HG03159 (cell line): ENCODE measurements around the gene HINT3.
"Not testable (repeated sequence)": the region's sequence is repeated elsewhere in the genome, so short reads cannot be mapped to it uniquely, and the experiment has no call there.

Experiments
- ATAC-seq: cut with Tn5 transposase; IDR thresholded peaks from one replicate; pipeline ENCODE4 v1.9.1; 2021; ENCODE audit warnings: mild to moderate bottlenecking, moderate library complexity; ENCODE audit not compliant: unreplicated experiment

HINT3 gene

DNA sequence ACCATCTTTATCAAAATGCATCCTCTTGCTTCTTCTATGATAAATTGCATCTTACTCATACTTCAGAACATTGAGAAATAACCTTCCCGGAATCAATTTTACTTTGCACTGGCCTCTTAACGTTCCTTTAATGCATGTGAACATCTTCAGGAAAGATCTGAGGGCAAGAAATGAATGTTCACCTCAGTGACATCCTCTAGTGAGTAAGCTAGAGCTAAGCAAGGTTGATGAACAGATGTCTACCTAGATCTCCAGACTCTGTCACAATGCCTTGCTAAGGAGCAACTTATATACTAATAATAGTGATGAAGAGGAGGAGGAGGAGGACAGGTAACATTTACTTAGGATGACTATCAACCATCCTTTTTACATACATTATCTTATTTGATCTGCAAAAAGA lies 16.8 kb upstream of the HINT3 start:
- no peak for ATAC-seq

DNA sequence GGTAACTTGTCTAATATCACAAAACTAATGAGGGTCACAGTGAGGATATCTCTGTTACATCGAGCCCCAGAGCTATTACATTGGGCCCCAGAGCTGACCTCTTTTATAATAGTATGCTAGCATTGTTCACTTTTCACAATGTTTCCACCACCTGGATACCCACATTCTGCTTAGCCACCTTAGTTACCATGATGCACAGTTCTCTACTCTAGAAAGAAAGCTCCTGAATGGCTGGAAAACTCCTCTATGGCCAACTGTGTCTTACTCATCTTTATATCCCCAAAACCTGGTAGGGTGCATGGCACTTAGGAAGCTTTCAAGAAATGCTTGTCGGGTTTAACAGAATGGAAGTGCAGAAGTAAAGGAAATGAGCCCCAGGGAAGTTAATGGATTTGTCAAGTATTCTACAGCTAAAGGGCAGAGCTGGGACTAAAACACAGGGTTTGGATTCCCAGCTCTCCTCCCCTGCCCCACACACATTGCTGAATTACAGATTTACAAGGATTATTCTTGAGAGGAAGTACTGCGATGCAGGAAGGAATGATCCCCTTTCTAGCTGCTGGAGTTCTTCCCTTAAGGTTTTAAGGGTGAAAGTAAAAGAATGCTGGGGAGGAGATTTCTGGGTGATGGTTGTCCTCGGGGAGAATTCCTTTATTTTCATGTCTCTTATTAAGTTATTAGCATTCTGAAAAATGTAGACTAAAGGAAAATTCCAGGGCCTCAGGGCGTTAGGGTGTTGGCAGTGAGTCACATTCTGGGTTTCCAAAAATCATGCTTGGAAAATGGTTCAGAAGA lies 16.1 kb upstream of the HINT3 start:
- no peak for ATAC-seq

DNA sequence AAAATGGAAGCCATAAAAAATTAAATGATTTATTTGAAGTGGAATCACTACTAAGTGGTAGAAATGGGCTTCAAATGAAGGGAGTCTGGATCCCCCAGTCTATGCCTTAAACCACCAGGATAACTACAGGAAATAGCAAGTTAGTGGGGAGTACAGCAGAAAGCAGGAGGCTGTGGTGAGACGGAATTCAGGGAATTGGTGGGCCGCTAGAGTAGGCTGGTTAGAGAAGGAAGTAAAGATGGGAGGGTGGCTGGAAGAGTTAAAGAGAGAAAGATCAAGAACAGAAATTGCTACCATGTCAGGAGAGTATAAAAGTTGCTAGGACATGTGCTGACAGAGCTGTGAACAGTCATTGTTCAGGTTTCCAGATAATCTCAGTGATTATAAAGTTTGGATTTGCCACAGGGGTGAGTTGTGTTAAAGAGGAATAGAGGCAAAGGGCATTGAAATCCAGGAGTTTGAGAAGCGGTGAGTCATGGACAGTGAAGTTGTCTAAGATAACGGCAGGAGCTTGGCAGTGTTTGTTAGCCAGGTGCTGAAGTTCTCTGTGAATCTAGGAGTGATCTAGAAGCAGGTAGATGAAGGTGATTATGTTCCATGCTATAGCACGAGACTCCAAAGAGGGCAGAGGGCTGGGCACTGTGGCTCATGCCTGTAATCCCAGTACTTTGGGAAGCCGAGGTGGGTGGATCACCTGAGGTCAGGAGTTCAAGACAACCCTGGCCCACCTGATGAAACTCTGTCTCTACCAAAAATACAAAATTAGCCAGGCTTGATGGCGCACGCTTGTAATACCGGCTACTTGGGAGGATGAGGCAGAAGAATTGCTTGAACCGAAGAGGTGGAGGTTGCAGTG lies 13.7 kb upstream of the HINT3 start:
- no peak for ATAC-seq

- ATAC-seq, result no peak
These were observed 12.8 kb upstream of the HINT3 start for GRCh38 chr6:125943528-125944433.

DNA sequence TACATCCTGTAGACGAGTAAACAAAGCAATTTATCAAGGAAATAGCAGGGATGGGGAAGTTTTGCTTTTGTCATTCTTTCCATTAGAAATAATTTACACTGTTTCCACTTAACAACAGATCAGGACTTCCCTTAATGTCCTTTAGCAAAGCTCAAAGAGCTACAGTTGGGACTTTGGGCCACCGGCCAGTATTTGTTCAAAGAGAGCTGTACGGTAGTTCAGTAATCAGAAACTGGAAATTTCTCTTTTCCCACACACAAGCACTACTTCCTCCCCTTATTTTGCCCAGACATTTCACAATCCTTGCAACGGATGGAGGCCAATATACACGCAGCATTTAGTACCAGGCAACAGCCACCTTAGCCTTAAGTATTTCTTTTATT lies 12.1 kb upstream of the HINT3 start:
- no peak for ATAC-seq

GRCh38 chr6:125944896-125945295 lies 11.7 kb upstream of the HINT3 start:
- no peak for ATAC-seq

GRCh38 chr6:125945378-125946141 lies 11.0 kb upstream of the HINT3 start:
- no peak for ATAC-seq

GRCh38 chr6:125947615-125948014 lies 9.0 kb upstream of the HINT3 start:
- no peak for ATAC-seq

GRCh38 chr6:125948455-125948854 lies 8.1 kb upstream of the HINT3 start:
- no peak for ATAC-seq

DNA sequence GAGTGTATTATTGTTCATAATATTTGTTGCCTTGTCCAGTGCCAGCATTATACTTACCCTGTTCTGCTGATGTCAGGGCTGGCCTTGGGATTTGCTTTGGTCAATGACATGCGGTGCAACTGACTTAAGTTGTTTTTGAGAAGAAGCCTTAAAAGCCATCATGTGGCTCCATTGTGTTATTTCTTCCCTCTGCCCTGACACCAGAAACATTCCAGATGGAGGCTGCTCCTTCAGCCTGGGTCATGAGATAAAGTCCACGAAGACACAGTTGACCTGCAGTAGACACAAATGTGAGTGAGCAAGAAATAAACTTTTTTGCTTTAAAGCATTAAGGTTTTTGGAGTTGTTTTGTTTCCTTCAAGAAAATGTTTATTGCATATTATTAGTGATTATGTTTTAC lies 7.5 kb upstream of the HINT3 start:
- no peak for ATAC-seq

- ATAC-seq, result no peak
These were observed 6.3 kb upstream of the HINT3 start for GRCh38 chr6:125950293-125950692.

- not testable (repeated sequence) for ATAC-seq
These were observed 5.9 kb upstream of the HINT3 start for GRCh38 chr6:125950716-125951115.

DNA sequence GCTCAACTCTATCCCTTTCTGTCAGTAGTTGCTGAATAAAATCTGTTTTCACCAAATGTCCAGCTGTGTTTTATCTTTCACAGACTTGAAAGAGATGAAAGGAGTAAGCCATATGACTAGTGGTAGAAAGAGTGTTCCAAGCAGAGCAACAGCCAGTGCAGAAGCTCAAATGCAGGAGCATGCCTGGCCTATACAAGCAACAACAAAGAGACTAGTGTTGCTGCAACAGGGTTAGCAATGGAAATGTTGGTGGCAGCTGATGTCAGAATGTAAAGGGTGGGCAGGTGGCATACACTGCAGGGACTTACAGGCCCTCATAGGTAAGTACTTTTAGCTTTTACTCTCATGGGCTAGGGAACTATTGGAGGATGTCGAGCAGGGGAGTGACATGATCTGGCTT lies 5.2 kb upstream of the HINT3 start:
- no peak for ATAC-seq

DNA sequence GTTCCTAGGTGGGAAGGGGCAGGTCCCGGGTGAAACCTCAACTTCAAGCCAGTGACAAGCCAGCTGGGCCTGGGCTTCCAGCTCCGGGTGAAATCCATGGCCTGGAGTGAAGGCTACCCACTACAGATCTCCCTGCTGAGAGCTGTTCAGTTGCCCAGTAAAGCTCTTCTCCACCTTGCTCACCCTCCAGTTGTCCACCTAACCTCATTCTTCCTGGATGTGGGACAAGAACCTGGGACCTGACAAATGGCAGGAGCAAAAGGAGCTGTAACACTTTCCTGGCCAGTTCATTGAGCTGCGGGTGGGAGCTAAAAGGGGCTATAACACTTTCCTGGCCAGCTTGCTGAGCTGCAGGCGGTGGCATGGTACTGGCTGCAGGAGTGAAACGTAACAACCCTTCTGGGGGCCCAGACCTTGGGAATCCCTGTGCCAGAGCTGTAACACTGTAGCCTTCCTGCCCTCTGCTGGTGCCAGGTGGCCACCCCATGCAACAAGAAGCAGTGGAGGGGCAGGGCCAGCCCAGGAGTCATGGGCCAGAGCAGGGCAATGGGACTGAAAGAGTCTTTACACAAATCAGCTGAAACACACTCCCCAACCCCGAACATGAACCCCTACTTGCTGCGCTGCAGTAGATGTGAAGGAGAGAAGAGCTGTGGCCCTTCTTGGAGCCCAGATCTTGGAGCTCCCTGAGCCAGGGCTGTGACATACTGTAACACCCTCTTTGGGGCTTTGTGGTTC lies 3.6 kb upstream of the HINT3 start:
- no peak for ATAC-seq

- no peak for ATAC-seq
These were observed 3.1 kb upstream of the HINT3 start for GRCh38 chr6:125953502-125953875.

DNA sequence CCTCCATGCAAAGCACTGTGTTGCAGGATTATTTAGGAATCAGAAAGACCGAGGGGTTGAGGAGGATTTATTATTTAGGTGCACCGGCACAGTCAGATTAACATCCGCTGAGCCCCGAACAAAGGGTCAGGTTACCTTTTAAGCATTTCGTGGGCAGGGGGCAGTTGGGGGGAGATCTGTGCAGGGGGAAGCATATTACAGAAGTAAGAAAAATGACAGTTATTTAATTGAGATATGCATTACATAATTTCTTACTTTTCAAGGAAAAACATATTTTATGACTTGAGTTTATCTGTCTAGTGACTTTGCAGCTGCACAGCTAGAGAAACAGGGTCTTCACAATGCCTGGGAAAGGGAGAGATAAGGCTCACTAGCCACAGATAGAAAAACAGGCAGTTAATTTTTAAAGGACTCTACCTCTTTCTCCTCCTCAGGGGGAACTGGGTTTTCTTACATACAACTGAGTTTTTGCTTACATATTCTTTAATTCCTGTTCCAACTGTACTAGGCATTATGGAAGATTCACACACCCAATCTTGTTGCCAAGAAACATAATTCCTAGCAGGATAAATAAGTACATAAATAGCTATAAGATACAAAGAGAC lies 1.7 kb upstream of the HINT3 start:
- ATAC-seq, result no peak

DNA sequence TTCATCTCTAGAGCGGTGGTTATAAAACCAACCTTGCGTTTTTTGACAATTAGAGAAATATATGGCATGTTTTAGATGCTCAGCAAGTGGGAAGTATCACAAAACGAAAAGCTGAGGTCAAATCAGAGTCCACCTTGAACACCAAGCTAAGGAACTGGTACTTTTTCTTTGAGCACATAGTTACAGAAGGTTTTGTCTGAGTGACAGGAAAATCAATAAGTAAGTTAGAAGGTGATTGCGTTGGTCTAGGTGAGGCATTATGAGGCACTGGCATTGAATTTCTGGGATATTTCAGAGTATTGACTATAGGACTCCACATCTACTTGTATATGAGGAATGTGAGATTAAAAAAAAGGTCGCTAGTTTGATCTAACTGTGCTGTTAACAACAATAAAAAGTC lies 597 bp upstream of the HINT3 start:
- no peak for ATAC-seq

DNA sequence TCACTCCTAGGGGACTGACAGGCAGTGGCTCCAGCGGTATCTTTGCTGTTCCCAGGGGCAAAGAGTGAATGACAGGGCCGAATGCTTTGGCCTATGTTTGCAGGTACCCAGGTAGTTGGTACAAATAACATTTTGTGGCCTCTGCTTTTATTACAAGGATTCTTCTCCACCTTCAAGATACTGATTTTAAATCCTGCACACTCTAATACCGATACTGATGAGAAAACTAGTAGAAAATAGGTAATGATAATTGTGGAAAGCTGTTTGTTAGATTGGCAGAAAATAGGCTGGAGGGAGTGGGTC lies 772 bp downstream of the HINT3 start:
- ATAC-seq, result no peak

- no peak for ATAC-seq
These were observed 1.3 kb downstream of the HINT3 start for GRCh38 chr6:125957845-125958244.

- no peak for ATAC-seq
These were observed 2.5 kb downstream of the HINT3 start for GRCh38 chr6:125959041-125959440.
